ENCODE data around the gene MGRN1. TPM values are rescaled to one million over a fixed set of nuclear protein-coding genes. Genes with fewer than 3 reads are reported as not detected.

Gene MGRN1
- total and polyA plus RNA-seq, 3 experiments from 2014 or later, result 6.4 to 69.7 (median 67.3) TPM

DNA sequence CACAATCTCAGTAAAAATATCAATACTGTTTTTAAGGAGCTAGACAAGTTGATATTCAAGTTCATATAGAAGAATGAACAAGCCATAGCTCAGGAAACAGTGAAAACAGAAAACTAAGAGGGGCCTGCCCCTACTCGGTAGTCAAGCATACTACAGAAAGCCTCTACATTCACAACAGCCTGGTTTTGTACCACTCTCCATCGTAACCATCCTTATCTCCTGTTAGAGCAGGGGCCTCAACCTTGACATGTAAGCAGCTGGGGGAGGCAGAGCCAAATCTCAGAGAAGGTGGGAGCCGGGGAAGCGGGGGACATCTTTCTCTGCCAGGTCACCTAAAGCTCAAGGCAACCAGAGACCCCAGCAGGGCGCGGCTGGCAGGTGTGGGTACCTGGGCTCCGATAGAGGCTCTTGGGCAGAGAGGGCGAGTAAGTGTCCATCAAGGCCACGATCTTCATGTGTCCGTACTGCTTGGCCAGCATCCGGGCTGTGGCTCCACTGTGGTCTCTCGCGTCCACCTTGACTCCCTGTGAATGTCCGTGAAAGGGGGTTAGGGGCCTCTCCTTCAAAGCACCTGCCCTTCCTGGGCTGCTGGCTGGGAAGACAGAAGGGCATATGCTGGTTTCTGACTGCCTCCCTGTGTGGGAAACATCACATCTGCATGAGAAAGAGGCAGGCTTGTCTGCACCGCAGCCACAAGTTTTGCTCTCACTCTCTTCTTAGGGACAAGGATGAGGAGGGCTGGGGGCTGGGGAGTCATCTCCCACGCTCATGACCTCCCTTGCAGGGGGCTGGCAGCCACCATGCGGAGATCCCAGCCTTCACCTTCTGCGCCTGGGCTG, 89.3 kb downstream of the MGRN1 start:
- Histone ChIP-seq H3K4me1 (ENCODE audit: insufficient read depth, low read length) (no peaks in the 10 kb centered on the region), H3K9me3 (ENCODE audit: low read length) (no peaks in the 10 kb centered on the region), H3K4me3 (ENCODE audit: low read length) (no peak overlapping the region), H3K36me3 (ENCODE audit: insufficient read depth, low read length) (peaks cover 9% of the 10 kb centered on the region), H3K27ac (ENCODE audit: low read depth, low read length) (no peak overlapping the region), H3K27me3 (ENCODE audit: insufficient read depth, low read length, poor library complexity, severe bottlenecking) (no peaks in the 10 kb centered on the region)
- Mint-ChIP-seq H3K36me3 (peaks cover 0 to 58% (median 13%) of the 10 kb centered on the region in 3 donors), H3K27ac (no peak overlapping the region), H3K4me3 (no peak overlapping the region), H3K4me1 (peaks cover 0 to 4% (median 0%) of the 10 kb centered on the region in 3 donors), H3K9me3 (no peaks in the 10 kb centered on the region), H3K27me3 (no peaks in the 10 kb centered on the region)
- POLR2A ChIA-PET, result interaction anchor here (0.5 to 1.5 kb wide), 2 partner anchors 8 to 20 kb away, joined by 4 to 6 read pairs; partner anchors contain the start of gene NUDT16L1
- no peak for DNase-seq
- CTCF ChIA-PET, result no interaction called here

DNA sequence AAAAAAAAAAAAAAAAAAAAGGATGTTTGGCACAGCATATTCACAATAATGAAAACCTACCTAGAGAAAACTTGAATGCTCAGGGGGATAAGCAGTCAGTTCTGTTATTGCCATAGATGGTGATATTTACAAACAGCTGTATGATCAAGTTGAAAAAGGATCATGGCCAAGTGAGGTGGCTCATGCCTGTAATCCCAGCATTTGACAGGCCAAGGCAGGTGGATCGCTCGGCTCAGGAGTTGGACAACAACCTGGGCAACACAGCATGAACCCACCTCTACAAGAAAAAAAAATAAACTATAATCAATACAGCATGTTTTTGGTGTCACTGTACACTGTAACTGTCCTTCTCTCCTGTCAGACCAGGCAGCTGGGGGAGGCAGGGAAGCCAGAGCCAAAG, 90.4 kb downstream of the MGRN1 start:
- no peak overlapping the region for H3K27ac ChIP-seq (ENCODE audit: low read depth, low read length)
- Mint-ChIP-seq H3K27ac (no peak overlapping the region), H3K9me3 (no peaks in the 10 kb centered on the region), H3K27me3 (no peaks in the 10 kb centered on the region), H3K36me3 (peaks cover 0 to 54% (median 10%) of the 10 kb centered on the region in 3 donors), H3K4me3 (no peak overlapping the region), H3K4me1 (peaks cover 0 to 4% (median 0%) of the 10 kb centered on the region in 3 donors)
- H3K27me3 ChIP-seq (ENCODE audit: insufficient read depth, low read length, poor library complexity, severe bottlenecking), result no peaks in the 10 kb centered on the region
- H3K4me3 ChIP-seq (ENCODE audit: low read length), result no peak overlapping the region
- H3K4me1 ChIP-seq (ENCODE audit: insufficient read depth, low read length), result no peaks in the 10 kb centered on the region
- H3K9me3 ChIP-seq (ENCODE audit: low read length), result no peaks in the 10 kb centered on the region
- CTCF ChIA-PET, result no interaction called here
- POLR2A ChIA-PET, result interaction anchor here (1.5 kb wide), 1 partner anchor 21 kb away, joined by 4 read pairs; the partner anchor contains the start of gene NUDT16L1
- H3K36me3 ChIP-seq (ENCODE audit: insufficient read depth, low read length), result peaks cover 7% of the 10 kb centered on the region
- DNase-seq, result no peak

DNA sequence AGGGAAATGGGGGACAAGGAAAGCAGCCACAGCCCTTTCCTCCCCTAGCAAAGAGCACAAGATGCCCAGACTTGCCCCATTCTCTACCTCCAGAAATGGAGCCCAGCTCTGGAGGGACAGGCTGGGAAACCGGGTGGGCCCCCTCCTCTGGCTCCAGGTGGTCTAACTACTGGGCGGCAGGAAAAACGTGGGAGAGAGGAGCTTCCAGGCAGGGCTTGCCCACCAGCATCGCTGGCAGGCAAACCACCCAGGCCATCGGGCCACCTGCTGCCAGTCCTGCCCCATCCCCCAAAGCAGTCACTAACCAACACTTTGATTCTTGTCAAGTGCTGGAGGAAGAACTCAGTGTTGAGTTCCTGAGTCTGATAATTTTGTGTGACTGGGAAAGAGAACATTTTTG, 93.8 kb downstream of the MGRN1 start:
- H3K27me3 Mint-ChIP-seq, result no peaks in the 10 kb centered on the region
- no peaks in the 10 kb centered on the region for H3K9me3 ChIP-seq (ENCODE audit: low read length)
- H3K36me3 Mint-ChIP-seq, result peaks cover 0 to 46% (median 8%) of the 10 kb centered on the region in 3 donors
- CTCF ChIA-PET, result no interaction called here
- H3K4me1 Mint-ChIP-seq, result peaks cover 0 to 4% (median 0%) of the 10 kb centered on the region in 3 donors
- H3K27me3 ChIP-seq (ENCODE audit: insufficient read depth, low read length, poor library complexity, severe bottlenecking), result no peaks in the 10 kb centered on the region
- no peak overlapping the region for H3K27ac ChIP-seq (ENCODE audit: low read depth, low read length)
- H3K4me3 ChIP-seq (ENCODE audit: low read length), result no peak overlapping the region
- H3K4me3 Mint-ChIP-seq, result no peak overlapping the region
- no peak for DNase-seq
- no peaks in the 10 kb centered on the region for H3K4me1 ChIP-seq (ENCODE audit: insufficient read depth, low read length)
- no peaks in the 10 kb centered on the region for H3K9me3 Mint-ChIP-seq
- no peak overlapping the region for H3K27ac Mint-ChIP-seq
- POLR2A ChIA-PET, result no interaction called here
- no peaks in the 10 kb centered on the region for H3K36me3 ChIP-seq (ENCODE audit: insufficient read depth, low read length)

DNA sequence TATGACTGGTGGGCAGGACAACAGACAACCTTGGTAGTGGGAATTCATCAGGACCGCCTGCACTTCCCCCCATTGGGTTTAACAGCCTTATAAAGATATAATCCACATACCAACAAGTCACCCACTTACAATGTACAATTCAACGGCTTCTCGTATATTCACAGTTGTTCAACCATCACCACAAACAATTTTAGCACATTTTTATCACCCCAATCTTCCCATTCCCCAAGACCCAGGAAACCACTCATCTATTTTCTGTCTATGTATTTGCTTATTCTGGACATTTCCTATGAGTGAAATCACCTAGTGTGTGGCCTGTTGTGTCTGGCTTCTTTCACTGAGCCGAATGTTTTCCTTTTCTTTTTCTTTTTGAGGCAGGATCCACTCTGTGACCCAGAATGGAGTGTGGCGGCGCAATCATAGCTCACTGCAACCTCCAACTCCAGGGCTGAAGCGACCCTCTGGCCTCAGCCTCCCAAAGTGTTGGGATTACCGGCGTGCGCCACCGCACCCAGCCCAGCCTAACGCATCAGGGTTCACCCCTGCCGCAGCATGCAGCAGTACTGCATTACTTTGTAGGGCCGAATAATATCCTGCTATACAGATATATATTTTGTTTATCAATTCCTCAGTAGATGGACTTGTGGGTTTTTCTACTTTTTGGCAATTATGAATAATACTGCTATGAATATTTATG, 98.6 kb downstream of the MGRN1 start:
- POLR2A ChIA-PET, result no interaction called here
- H3K4me1 ChIP-seq (ENCODE audit: insufficient read depth, low read length), result no peaks in the 10 kb centered on the region
- no peaks in the 10 kb centered on the region for H3K27me3 ChIP-seq (ENCODE audit: insufficient read depth, low read length, poor library complexity, severe bottlenecking)
- no peak overlapping the region for H3K27ac ChIP-seq (ENCODE audit: low read depth, low read length)
- no peaks in the 10 kb centered on the region for H3K27me3 Mint-ChIP-seq
- no peak overlapping the region for H3K4me3 Mint-ChIP-seq
- H3K27ac Mint-ChIP-seq, result peak overlapping the region in 1 of 8 donors; percentile 20
- no peak for DNase-seq
- CTCF ChIA-PET, result interaction anchor here (1.1 kb wide), 1 partner anchor 11 kb away, joined by 3 read pairs; the partner anchor contains the start of gene DNAAF8
- peaks cover 0 to 52% (median 11%) of the 10 kb centered on the region in 3 donors for H3K36me3 Mint-ChIP-seq
- no peaks in the 10 kb centered on the region for H3K9me3 Mint-ChIP-seq
- peaks cover 11% of the 10 kb centered on the region for H3K36me3 ChIP-seq (ENCODE audit: insufficient read depth, low read length)
- H3K9me3 ChIP-seq (ENCODE audit: low read length), result no peaks in the 10 kb centered on the region
- H3K4me3 ChIP-seq (ENCODE audit: low read length), result no peak overlapping the region
- peaks cover 0 to 1% (median 0%) of the 10 kb centered on the region in 3 donors for H3K4me1 Mint-ChIP-seq

DNA sequence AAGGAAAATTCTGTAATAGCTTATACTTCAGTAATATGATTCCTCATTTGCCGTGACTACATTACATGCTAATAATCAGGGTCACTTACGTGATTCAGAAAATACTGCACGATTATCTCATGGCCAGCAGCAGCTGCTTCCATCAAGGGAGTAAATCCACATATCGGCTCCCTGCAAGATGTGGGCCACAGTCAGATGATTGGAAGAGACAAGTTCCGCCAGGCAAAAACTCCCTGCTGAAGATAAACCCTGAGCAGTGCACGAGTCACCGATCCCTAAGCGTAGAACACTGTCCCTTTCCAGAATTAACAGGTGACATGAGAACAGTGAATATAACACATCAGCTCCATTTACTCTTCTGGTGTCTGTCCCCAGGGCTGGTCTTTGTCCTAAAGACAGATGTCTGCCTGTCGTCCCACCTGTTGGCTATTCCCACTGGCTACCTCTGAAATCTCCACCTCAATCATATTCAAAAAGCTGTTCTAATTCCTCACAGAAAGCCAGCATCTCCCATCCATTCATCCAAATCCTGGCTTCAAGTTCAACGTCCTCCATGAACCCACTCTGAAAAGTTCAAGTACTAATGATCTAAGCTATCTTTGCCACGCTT, 100.1 kb downstream of the MGRN1 start:
- Histone ChIP-seq H3K27me3 (ENCODE audit: insufficient read depth, low read length, poor library complexity, severe bottlenecking) (no peaks in the 10 kb centered on the region), H3K9me3 (ENCODE audit: low read length) (no peaks in the 10 kb centered on the region), H3K27ac (ENCODE audit: low read depth, low read length) (no peak overlapping the region), H3K36me3 (ENCODE audit: insufficient read depth, low read length) (peaks cover 11% of the 10 kb centered on the region), H3K4me1 (ENCODE audit: insufficient read depth, low read length) (no peaks in the 10 kb centered on the region), H3K4me3 (ENCODE audit: low read length) (no peak overlapping the region)
- DNase-seq, result no peak
- Mint-ChIP-seq H3K36me3 (peaks cover 0 to 55% (median 15%) of the 10 kb centered on the region in 3 donors), H3K27me3 (no peaks in the 10 kb centered on the region), H3K9me3 (no peaks in the 10 kb centered on the region), H3K4me3 (no peak overlapping the region), H3K4me1 (peaks cover 0 to 4% (median 0%) of the 10 kb centered on the region in 3 donors), H3K27ac (peak overlapping the region in 2 of 8 donors; percentile 20 to 85)
- ChIA-PET POLR2A (no interaction called here), CTCF (interaction anchor here (0.6 kb wide), 1 partner anchor 9 kb away, joined by 5 read pairs; no protein-coding TSS in a partner anchor)

DNA sequence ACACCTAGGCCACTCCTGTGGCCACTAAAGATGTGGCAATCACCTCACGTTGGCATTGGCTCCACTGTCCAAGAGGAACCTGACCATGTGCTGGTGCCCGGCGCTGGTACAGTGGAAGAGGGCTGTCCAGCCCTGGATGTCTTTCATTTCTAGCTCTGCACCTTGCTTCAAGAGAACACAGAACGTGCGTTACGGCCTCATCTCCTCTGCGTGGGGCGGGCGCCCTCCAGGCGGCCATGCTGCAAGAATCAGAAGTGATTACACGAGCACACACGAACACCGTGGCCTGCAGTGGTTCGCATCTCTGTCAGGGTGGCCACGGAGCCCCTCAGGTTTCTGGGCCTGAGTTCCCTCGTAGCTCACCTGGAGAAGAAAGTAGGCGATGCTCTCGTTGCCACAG, 102.0 kb downstream of the MGRN1 start:
- Histone ChIP-seq H3K36me3 (ENCODE audit: insufficient read depth, low read length) (peaks cover 17% of the 10 kb centered on the region), H3K27ac (ENCODE audit: low read depth, low read length) (no peak overlapping the region), H3K4me3 (ENCODE audit: low read length) (no peak overlapping the region), H3K27me3 (ENCODE audit: insufficient read depth, low read length, poor library complexity, severe bottlenecking) (no peaks in the 10 kb centered on the region), H3K9me3 (ENCODE audit: low read length) (no peaks in the 10 kb centered on the region), H3K4me1 (ENCODE audit: insufficient read depth, low read length) (no peaks in the 10 kb centered on the region)
- no peak overlapping the region for H3K27ac Mint-ChIP-seq
- H3K27me3 Mint-ChIP-seq, result no peaks in the 10 kb centered on the region
- no peak overlapping the region for H3K4me3 Mint-ChIP-seq
- ChIA-PET POLR2A (no interaction called here), CTCF (no interaction called here)
- peaks cover 0 to 62% (median 15%) of the 10 kb centered on the region in 3 donors for H3K36me3 Mint-ChIP-seq
- peaks cover 4% of the 10 kb centered on the region in 3 donors for H3K4me1 Mint-ChIP-seq
- no peaks in the 10 kb centered on the region for H3K9me3 Mint-ChIP-seq
- DNase-seq, result no peak

DNA sequence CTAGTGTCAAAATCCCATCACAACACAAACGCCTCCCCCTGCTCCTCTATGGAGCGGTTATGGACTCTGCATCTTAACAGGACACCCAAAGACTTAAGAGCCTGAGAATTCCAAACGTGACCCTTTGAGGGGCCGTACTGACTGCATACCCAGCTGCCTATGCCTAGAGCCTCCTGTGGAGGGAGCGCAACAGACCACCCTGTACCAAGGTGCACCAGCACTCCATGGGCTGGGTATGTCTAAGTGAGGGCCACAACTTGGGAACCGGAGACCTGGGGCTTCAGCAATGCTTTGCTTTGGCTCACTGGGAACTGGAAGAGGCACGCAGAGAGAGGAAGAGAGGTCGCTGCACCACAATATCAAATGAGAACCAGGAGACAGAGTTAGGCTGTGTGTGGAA, 104.0 kb downstream of the MGRN1 start:
- POLR2A ChIA-PET, result no interaction called here

More for the DNA sequence above, 104.0 kb downstream of the MGRN1 start:
- Mint-ChIP-seq H3K9me3 (no peaks in the 10 kb centered on the region), H3K27me3 (no peaks in the 10 kb centered on the region), H3K4me3 (peak overlapping the region in 1 of 7 donors; percentile 66), H3K27ac (no peak overlapping the region), H3K36me3 (peaks cover 0 to 54% (median 11%) of the 10 kb centered on the region in 3 donors), H3K4me1 (peaks cover 14 to 19% (median 15%) of the 10 kb centered on the region in 3 donors)
- Histone ChIP-seq H3K27me3 (ENCODE audit: insufficient read depth, low read length, poor library complexity, severe bottlenecking) (no peaks in the 10 kb centered on the region), H3K4me3 (ENCODE audit: low read length) (no peak overlapping the region), H3K27ac (ENCODE audit: low read depth, low read length) (no peak overlapping the region), H3K9me3 (ENCODE audit: low read length) (no peaks in the 10 kb centered on the region), H3K36me3 (ENCODE audit: insufficient read depth, low read length) (peaks cover 17% of the 10 kb centered on the region), H3K4me1 (ENCODE audit: insufficient read depth, low read length) (peaks cover 11% of the 10 kb centered on the region)
- DNase-seq, result no peak
- CTCF ChIA-PET, result no interaction called here
